ENCODE results near the gene NXN.

- TF ChIP-seq POLR2A (IDR thresholded peaks at IDR 0.05) (no peak), CTCF (IDR thresholded peaks at IDR 0.05) (no peak)
Observed at GRCh38 chr17:1018547-1018946, 39.0 kb upstream of the NXN start.
